ENCODE results near the gene XRCC1. TPM values are rescaled to one million over a fixed set of nuclear protein-coding genes. Genes with fewer than 3 reads are reported as not detected.

Gene XRCC1
- total and polyA plus RNA-seq, 10 of the 15 experiments (the other 5 are each of a cell fraction or from before 2014, with no cell fraction given): 2.0 to 51.1 (median 33.7) TPM

GRCh38 chr19:43552616-43553015 is 22.7 kb downstream of the XRCC1 start:
- H3K4me3 ChIP-seq: no peak overlapping the region
- in situ Hi-C loops (cut with MboI) (no loop called here), intact Hi-C loops (cut with micrococcal nuclease; ENCODE audit: unreplicated experiment) (no loop called here)
- no peak overlapping the region for H3K9ac ChIP-seq (ENCODE audit: control insufficient read depth, insufficient read depth, low read length)
- ChIA-PET POLR2A (no interaction called here), SMC1A (ENCODE audit: uncharacterized antibody, unreplicated experiment) (no interaction called here), CTCF (interaction anchor here (6.7 to 10.1 kb wide), 2 partner anchors 19 to 43 kb away, joined by 99 to 169 read pairs; partner anchors contain the start of genes IRGQ, PINLYP, XRCC1 and ZNF576), RAD21 (ENCODE audit: unreplicated experiment) (interaction anchor here (4.8 kb wide), 1 partner anchor 43 kb away, joined by 92 read pairs; the partner anchor contains the start of genes IRGQ and ZNF576)
- H3K9me3 ChIP-seq (replicated peaks; ENCODE audit: control insufficient read depth, insufficient read depth, low read length): no peaks in the 10 kb centered on the region
- DNase-seq (ENCODE audit: low read depth, low spot score): no peak
- 94% methylated on average over 2 of the region's 3 CpGs for WGBS (ENCODE audit: insufficient coverage, insufficient replicate concordance, low lambda C conversion rate, missing lambda C conversion rate)
- no peak overlapping the region for H3K4me2 ChIP-seq (ENCODE audit: control insufficient read depth, insufficient read depth)
- H3K27me3 ChIP-seq (replicated peaks in 1 of 2; ENCODE audit: control insufficient read depth in 2 of 2, insufficient read depth in 2 of 2, low read length in 1 of 2): no peaks in the 10 kb centered on the region
- TF ChIP-seq RFX5 (IDR thresholded peaks at IDR 0.05; ENCODE audit: low read depth, low read length): no peak
- TF ChIP-seq CHD1 (IDR thresholded peaks at IDR 0.05; ENCODE audit: low read depth, low read length): no peak
- no peak for TF ChIP-seq SPI1 (IDR thresholded peaks at IDR 0.05; ENCODE audit: borderline replicate concordance, insufficient read depth, low read depth, low read length)
- no peak for TF ChIP-seq PML (IDR thresholded peaks at IDR 0.05; ENCODE audit: low read length)
- TF ChIP-seq PRDM15 (CRISPR knock-in tag; IDR thresholded peaks at IDR 0.05): no peak
- no peak for TF ChIP-seq SUZ12 (IDR thresholded peaks at IDR 0.05; ENCODE audit: unreplicated experiment)
- no peak for TF ChIP-seq YBX1 (IDR thresholded peaks at IDR 0.05)
- no peak for TF ChIP-seq ESRRA (IDR thresholded peaks at IDR 0.05; ENCODE audit: low read length)
- no peak for TF ChIP-seq ZNF274 (IDR thresholded peaks at IDR 0.05; ENCODE audit: insufficient read depth, insufficient read length)
- H3K79me2 ChIP-seq (ENCODE audit: control insufficient read depth, insufficient read depth, low read length): no peaks in the 10 kb centered on the region
- H4K20me1 ChIP-seq (ENCODE audit: control insufficient read depth, insufficient read depth): no peaks in the 10 kb centered on the region
- ATAC-seq: no peak
- no peak overlapping the region for H2AFZ ChIP-seq (ENCODE audit: control insufficient read depth, low read depth, low read length)
- FAIRE-seq: no peak
- H3K4me1 ChIP-seq (ENCODE audit: control insufficient read depth, insufficient read depth, low read length): no peaks in the 10 kb centered on the region
- BruUV-seq (replicated peaks): no TSS peak
- H3K27ac ChIP-seq (ENCODE audit: control insufficient read depth, insufficient read depth): no peak overlapping the region
- peaks cover 11 to 13% of the 10 kb centered on the region in 2 experiments; a peak in 3 of 4 replicates for H3K36me3 ChIP-seq (ENCODE audit: control insufficient read depth in 2 of 2, insufficient read depth in 2 of 2, low read length in 1 of 2)

All from GM12878 (cell line).